Ovary (tissue), 9 donors: Measurements from ENCODE around the gene CD84. TPM values are rescaled to one million over a fixed set of nuclear protein-coding genes. Genes with fewer than 3 reads are reported as not detected.
"Not testable (repeated sequence)": the region's sequence is repeated elsewhere in the genome, so short reads cannot be mapped to it uniquely, and the experiment has no call there.

Experiments
- DNase-seq, 5 donors: peaks; one replicate each; pipeline ENCODE4 v3.0.0-alpha.2; 2019 to 2020
- H3K27ac ChIP-seq, 2 donors: fragments of 200-600 bp; one replicate each; pipeline versions ENCODE4 v1.5.1 to v1.8.0; 2019 to 2022
- H3K27me3 ChIP-seq: fragments of 200-600 bp; one replicate; pipeline ENCODE4 v1.8.0; 2022
- H3K36me3 ChIP-seq: fragments of 200-600 bp; sonication (generic); one replicate; pipeline ENCODE4 v1.5.1; 2019
- H3K4me1 ChIP-seq: one replicate; pipeline ENCODE4 v1.8.1; 2013; ENCODE audit warnings: mild to moderate bottlenecking, moderate library complexity; ENCODE audit not compliant: insufficient read depth
- H3K4me3 ChIP-seq: fragments of 200-600 bp; sonication (generic); one replicate; pipeline ENCODE4 v1.5.1; 2017
- H3K9me3 ChIP-seq, 2 donors: fragments of 200-600 bp in 1 of 2; sonication (generic) in 1 of 2; one replicate each; pipeline versions ENCODE4 v1.5.1 to v1.8.1; 2013 to 2019; ENCODE audit warnings: mild to moderate bottlenecking in 1 of 2, moderate library complexity in 1 of 2
- CTCF ChIP-seq, 3 donors: fragments of 450-650 bp in 2 of 3; fragments of 200-600 bp in 1 of 3; IDR thresholded peaks; one replicate each; pipeline versions ENCODE4 v1.5.1 to v1.8.0; 2016 to 2022; ENCODE audit warnings: antibody characterized with exemption in 3 of 3, mild to moderate bottlenecking in 1 of 3
- EP300 ChIP-seq: sonication (generic); formaldehyde crosslinking; IDR thresholded peaks from one replicate; pipeline ENCODE4 v1.6.1; 2017; ENCODE audit warnings: antibody characterized with exemption
- POLR2A ChIP-seq: fragments of 450-650 bp; IDR thresholded peaks from one replicate; pipeline ENCODE4 v1.6.1; 2017; ENCODE audit warnings: antibody characterized with exemption, mild to moderate bottlenecking, moderate library complexity
- WGBS, 3 donors: extraction: QIAGEN DNeasy Blood & Tissue Kit in 1 of 3; methylation state at CpG; one replicate each; pipeline versions ENCODE4 v1.1.5 to v1.1.7; 2013 to 2017; 5-methylcytosine and 5-hydroxymethylcytosine counted together
- intact Hi-C, 4 donors: fragments of 100-400 bp; cut with DNase I; formaldehyde crosslinking; loops; one replicate each; pipeline versions ENCODE4 v1.11.0 to v1.15.1; 2022 to 2023
- polyA plus RNA-seq, 2 donors: library from polyadenylated mRNA; stranded (reverse); fragments of 200-250 nt in 1 of 2; fragments of 350-450 nt in 1 of 2; fragmentation: Illumina TruSeq in 1 of 2; extraction: RNeasy Lipid Tissue Mini Kit (QIAGEN cat#74804) in 1 of 2; gene quantifications; one replicate each; pipeline ENCODE4 v1.2.3, GENCODE V29; 2013 to 2014
- total RNA-seq, 7 donors: library from RNA; depleted of rRNA in 2 of 7; stranded (reverse); fragments of >200 nt in 2 of 7; fragmentation: NEBNext Ultra II Directional in 3 of 7; extraction: Animal tissue kit (Norgen Biotek cat#: 25700) in 3 of 7; gene quantifications; one replicate each; pipeline versions ENCODE4 v1.1.0 to v1.2.4, GENCODE V29; 2016 to 2023
- donor health status: DM: no; HTN: no; CAD: no; lungs with moderate emphysema.
- donor health status: DM: no; HTN: no; CAD: no.
- donor health status: Bipolar disorder and iron deficiency.
- donor health status: DM: yes; HTN: yes; CAD: no.
- donor health status: DM: no; HTN: no; CAD: no.
- donor health status: DM: yes; HTN: yes; CAD: no.

The CD84 gene
- total and polyA plus RNA-seq, 9 donors, result 0.48 to 10.9 (median 2.0) TPM

- intact Hi-C loops, result no loop called here
- TF ChIP-seq POLR2A, result no peak
- TF ChIP-seq EP300, result no peak
- TF ChIP-seq CTCF (IDR thresholded peaks at IDR 0.05), result no peak
- Histone ChIP-seq H3K36me3 (no peaks in the 10 kb centered on the region), H3K9me3 (no peaks in the 10 kb centered on the region), H3K27me3 (no peaks in the 10 kb centered on the region), H3K27ac (no peak overlapping the region), H3K4me3 (no peak overlapping the region), H3K4me1 (no peaks in the 10 kb centered on the region)
- WGBS, 3 donors, result 66 to 77% (median 76%) methylated on average over 2 of the region's 2 CpGs
- no peak for DNase-seq
These were observed 9.5 kb downstream of the CD84 start for GRCh38 chr1:160569806-160570205.

DNA sequence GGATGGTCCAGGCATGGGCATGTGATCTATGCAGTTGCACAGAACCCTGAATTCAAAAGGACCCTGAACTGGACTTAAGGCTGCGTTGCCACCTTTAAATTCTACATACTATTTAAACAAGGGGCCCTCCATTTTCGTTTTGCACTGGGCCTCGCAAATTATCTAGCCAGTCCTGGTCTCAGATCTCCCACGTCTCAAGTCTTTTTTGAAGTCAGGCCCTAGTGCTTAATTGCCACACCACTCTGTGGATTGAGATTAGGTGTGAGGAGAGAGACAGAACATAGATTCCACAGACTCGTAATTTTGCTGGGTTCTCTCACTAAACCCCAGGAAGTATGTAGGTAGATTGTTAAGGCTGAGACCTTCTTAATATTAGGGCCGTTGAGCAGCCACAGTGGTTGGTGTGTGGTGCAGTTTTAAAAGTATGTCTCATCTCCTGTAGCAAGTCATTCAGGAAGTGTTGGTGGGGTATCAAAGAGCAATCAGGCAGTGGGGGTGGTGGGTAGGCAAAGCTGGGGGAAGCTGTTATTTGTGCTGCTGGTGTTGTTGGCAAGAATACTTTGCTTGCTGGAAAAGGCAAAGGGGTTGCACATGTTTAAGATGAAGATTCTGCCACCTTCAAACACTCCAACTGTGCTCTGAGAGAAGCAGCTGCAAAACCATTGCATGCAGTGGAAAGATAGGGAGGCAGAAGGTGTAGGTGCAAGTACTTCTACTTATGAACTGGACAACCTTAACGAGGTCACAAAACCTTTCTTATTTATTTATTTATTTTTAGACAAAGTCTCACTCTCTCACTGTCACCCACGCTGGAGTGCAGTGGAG, 11.2 kb downstream of the CD84 start:
- no peaks in the 10 kb centered on the region for H3K36me3 ChIP-seq
- intact Hi-C loops, result no loop called here
- no peaks in the 10 kb centered on the region for H3K27me3 ChIP-seq
- no peaks in the 10 kb centered on the region for H3K9me3 ChIP-seq
- H3K4me1 ChIP-seq, result no peaks in the 10 kb centered on the region
- TF ChIP-seq EP300 (no peak), CTCF (IDR thresholded peaks at IDR 0.05) (no peak), POLR2A (no peak)
- 69 to 82% (median 71%) methylated on average over 8 of the region's 8 CpGs for WGBS, 3 donors
- no peak for DNase-seq
- no peak overlapping the region for H3K27ac ChIP-seq
- H3K4me3 ChIP-seq, result no peak overlapping the region

- intact Hi-C loops, result no loop called here
- WGBS, 3 donors, result 82 to 89% (median 86%) methylated on average over 5 of the region's 5 CpGs
- DNase-seq, result no peak
These were observed 12.0 kb downstream of the CD84 start for GRCh38 chr1:160567341-160567740.

GRCh38 chr1:160565564-160565963, 13.7 kb downstream of the CD84 start:
- Histone ChIP-seq H3K9me3 (no peaks in the 10 kb centered on the region), H3K4me3 (no peak overlapping the region), H3K27me3 (no peaks in the 10 kb centered on the region), H3K36me3 (no peaks in the 10 kb centered on the region), H3K27ac (no peak overlapping the region), H3K4me1 (no peaks in the 10 kb centered on the region)
- intact Hi-C loops, result no loop called here
- DNase-seq, result no peak
- WGBS, 3 donors, result 3 to 17% (median 5%) methylated on average over 4 of the region's 4 CpGs
- TF ChIP-seq CTCF (IDR thresholded peaks at IDR 0.05) (no peak), POLR2A (no peak), EP300 (no peak)

More at GRCh38 chr1:160567341-160567740, 12.0 kb downstream of the CD84 start:
- Histone ChIP-seq H3K4me3 (no peak overlapping the region), H3K36me3 (no peaks in the 10 kb centered on the region), H3K4me1 (no peaks in the 10 kb centered on the region), H3K9me3 (no peaks in the 10 kb centered on the region), H3K27me3 (no peaks in the 10 kb centered on the region), H3K27ac (no peak overlapping the region)
- no peak for TF ChIP-seq POLR2A
- no peak for TF ChIP-seq CTCF (IDR thresholded peaks at IDR 0.05)
- TF ChIP-seq EP300, result no peak

GRCh38 chr1:160563230-160563629, 16.1 kb downstream of the CD84 start:
- H3K4me1 ChIP-seq, H3K36me3 ChIP-seq, H3K27ac ChIP-seq, H3K4me3 ChIP-seq, intact Hi-C loops, H3K27me3 ChIP-seq, H3K9me3 ChIP-seq, DNase-seq: not testable (repeated sequence)
- whole genome bisulfite sequencing, 3 donors, result 79 to 95% (median 93%) methylated on average over 1 of the region's 1 CpG

- DNase-seq, intact Hi-C loops, H3K27me3 ChIP-seq, H3K36me3 ChIP-seq, H3K27ac ChIP-seq, H3K4me3 ChIP-seq, H3K9me3 ChIP-seq, H3K4me1 ChIP-seq: not testable (repeated sequence)
- WGBS, 3 donors, result 59 to 68% (median 67%) methylated on average over 2 of the region's 2 CpGs
These were observed 16.6 kb downstream of the CD84 start for GRCh38 chr1:160562745-160563144.
